ENCODE results near the gene SPATS2. TPM values are rescaled to one million over a fixed set of nuclear protein-coding genes. Genes with fewer than 3 reads are reported as not detected.

SPATS2 gene
- total and polyA plus RNA-seq, 9 donors = 9.1 to 28.2 (median 15.2) TPM

GRCh38 chr12:49413796-49414195, 46.5 kb downstream of the SPATS2 start:
- Histone ChIP-seq H3K4me3 (no peak overlapping the region), H3K27me3 (no peaks in the 10 kb centered on the region), H3K9me3 (no peaks in the 10 kb centered on the region), H3K27ac (no peak overlapping the region), H3K36me3 (no peaks in the 10 kb centered on the region), H3K4me1 (ENCODE audit: insufficient read depth) (peaks cover 1% of the 10 kb centered on the region)
- intact Hi-C loops (cut with DNase I) = no loop called here
- no peak for DNase-seq
- TF ChIP-seq EP300 (IDR thresholded peaks at IDR 0.05) (no peak), CTCF (IDR thresholded peaks at IDR 0.05) (no peak), POLR2A (IDR thresholded peaks at IDR 0.05) (no peak)

- no peaks in the 10 kb centered on the region for H3K36me3 ChIP-seq
- intact Hi-C loops (cut with DNase I) = no loop called here
- H3K27me3 ChIP-seq = no peaks in the 10 kb centered on the region
- H3K4me1 ChIP-seq (ENCODE audit: insufficient read depth) = peaks cover 1% of the 10 kb centered on the region
- no peak for TF ChIP-seq POLR2A (IDR thresholded peaks at IDR 0.05)
- TF ChIP-seq CTCF (IDR thresholded peaks at IDR 0.05) = no peak
- no peak for DNase-seq
- no peak overlapping the region for H3K4me3 ChIP-seq
- H3K9me3 ChIP-seq = no peaks in the 10 kb centered on the region
- WGBS, 3 donors = 65 to 73% (median 66%) methylated on average over 2 of the region's 2 CpGs
- H3K27ac ChIP-seq = no peak overlapping the region
These were observed 47.1 kb downstream of the SPATS2 start for GRCh38 chr12:49414364-49414763.

GRCh38 chr12:49415521-49415970, 48.3 kb downstream of the SPATS2 start:
- intact Hi-C loops (cut with DNase I) = no loop called here
- Histone ChIP-seq H3K4me3 (no peak overlapping the region), H3K27me3 (no peaks in the 10 kb centered on the region), H3K27ac (no peak overlapping the region), H3K9me3 (no peaks in the 10 kb centered on the region), H3K4me1 (ENCODE audit: insufficient read depth) (peaks cover 1% of the 10 kb centered on the region), H3K36me3 (no peaks in the 10 kb centered on the region)
- no peak for TF ChIP-seq EP300 (IDR thresholded peaks at IDR 0.05)
- TF ChIP-seq POLR2A (IDR thresholded peaks at IDR 0.05) = no peak
- TF ChIP-seq CTCF (IDR thresholded peaks at IDR 0.05) = no peak
- 27 to 49% (median 35%) methylated on average over 3 of the region's 3 CpGs for WGBS, 3 donors
- no peak for DNase-seq

- H3K36me3 ChIP-seq = no peaks in the 10 kb centered on the region
- no peak overlapping the region for H3K27ac ChIP-seq
- intact Hi-C loops (cut with DNase I) = no loop called here
- no peaks in the 10 kb centered on the region for H3K9me3 ChIP-seq
- H3K4me3 ChIP-seq = no peak overlapping the region
- DNase-seq = no peak
- 90 to 93% (median 92%) methylated on average over 2 of the region's 2 CpGs for WGBS, 3 donors
- H3K27me3 ChIP-seq = no peaks in the 10 kb centered on the region
- no peak for TF ChIP-seq CTCF (IDR thresholded peaks at IDR 0.05)
- no peak for TF ChIP-seq EP300 (IDR thresholded peaks at IDR 0.05)
- TF ChIP-seq POLR2A (IDR thresholded peaks at IDR 0.05) = no peak
- H3K4me1 ChIP-seq (ENCODE audit: insufficient read depth) = peaks cover 1% of the 10 kb centered on the region
These were observed 49.6 kb downstream of the SPATS2 start for GRCh38 chr12:49416892-49417291.

GRCh38 chr12:49417558-49417957, 50.3 kb downstream of the SPATS2 start:
- 55 to 69% (median 63%) methylated on average over 1 of the region's 1 CpG for WGBS, 3 donors
- intact Hi-C loops (cut with DNase I) = no loop called here
- Histone ChIP-seq H3K27me3 (no peaks in the 10 kb centered on the region), H3K27ac (no peak overlapping the region), H3K9me3 (no peaks in the 10 kb centered on the region), H3K36me3 (no peaks in the 10 kb centered on the region), H3K4me3 (no peak overlapping the region), H3K4me1 (ENCODE audit: insufficient read depth) (peaks cover 1% of the 10 kb centered on the region)
- DNase-seq = no peak
- no peak for TF ChIP-seq CTCF (IDR thresholded peaks at IDR 0.05)
- TF ChIP-seq POLR2A (IDR thresholded peaks at IDR 0.05) = no peak
- no peak for TF ChIP-seq EP300 (IDR thresholded peaks at IDR 0.05)

Measured in ovary (tissue), 9 donors.